ENCODE data around the gene TRIM15. TPM values are rescaled to one million over a fixed set of nuclear protein-coding genes. Genes with fewer than 3 reads are reported as not detected.
"Not testable (repeated sequence)": the region's sequence is repeated elsewhere in the genome, so short reads cannot be mapped to it uniquely, and the experiment has no call there.

The TRIM15 gene
- total RNA-seq, 1 experiment from 2014 or later, result 0.08 TPM

- H3K4me1 ChIP-seq; H3K27me3 ChIP-seq; H3K9me3 ChIP-seq (replicated peaks): not testable (repeated sequence)
These were observed 1.9 kb downstream of the TRIM15 start for GRCh38 chr6:30165238-30165637.

GRCh38 chr6:30167101-30167500, 3.8 kb downstream of the TRIM15 start:
- Histone ChIP-seq H3K27me3 (no peaks in the 10 kb centered on the region), H3K36me3 (no peaks in the 10 kb centered on the region), H3K9me3 (replicated peaks) (no peaks in the 10 kb centered on the region), H3K4me3 (no peak overlapping the region), H3K4me1 (no peaks in the 10 kb centered on the region), H3K27ac (no peak overlapping the region)
- no peak for DNase-seq

More at GRCh38 chr6:30165238-30165637, 1.9 kb downstream of the TRIM15 start:
- H3K27ac ChIP-seq, H3K36me3 ChIP-seq, DNase-seq, H3K4me3 ChIP-seq: not testable (repeated sequence)

- no peaks in the 10 kb centered on the region for H3K36me3 ChIP-seq
- H3K27ac ChIP-seq, result no peak overlapping the region
- H3K4me3 ChIP-seq, result no peak overlapping the region
- H3K4me1 ChIP-seq, result no peaks in the 10 kb centered on the region
- H3K9me3 ChIP-seq (replicated peaks), result no peaks in the 10 kb centered on the region
- no peak for DNase-seq
- no peaks in the 10 kb centered on the region for H3K27me3 ChIP-seq
These were observed 5.4 kb downstream of the TRIM15 start for GRCh38 chr6:30168741-30169140.

GRCh38 chr6:30169658-30170614, 6.6 kb downstream of the TRIM15 start:
- DNase-seq, result peak in 1 of 2 experiments; percentile 76
- no peaks in the 10 kb centered on the region for H3K27me3 ChIP-seq

GRCh38 chr6:30171677-30172471, 8.5 kb downstream of the TRIM15 start:
- Histone ChIP-seq H3K36me3 (no peaks in the 10 kb centered on the region), H3K27me3 (no peaks in the 10 kb centered on the region)

More at GRCh38 chr6:30169658-30170614, 6.6 kb downstream of the TRIM15 start:
- Histone ChIP-seq H3K4me3 (no peak overlapping the region), H3K9me3 (replicated peaks) (no peaks in the 10 kb centered on the region), H3K4me1 (no peaks in the 10 kb centered on the region), H3K36me3 (no peaks in the 10 kb centered on the region), H3K27ac (no peak overlapping the region)

GRCh38 chr6:30172681-30173080, 9.3 kb downstream of the TRIM15 start:
- H3K9me3 ChIP-seq (replicated peaks), result no peaks in the 10 kb centered on the region
- no peaks in the 10 kb centered on the region for H3K27me3 ChIP-seq
- no peak overlapping the region for H3K4me3 ChIP-seq
- H3K27ac ChIP-seq, result no peak overlapping the region
- no peak for DNase-seq
- H3K36me3 ChIP-seq, result no peaks in the 10 kb centered on the region
- H3K4me1 ChIP-seq, result no peaks in the 10 kb centered on the region

More at GRCh38 chr6:30171677-30172471, 8.5 kb downstream of the TRIM15 start:
- no peak overlapping the region for H3K4me3 ChIP-seq
- H3K9me3 ChIP-seq (replicated peaks), result no peaks in the 10 kb centered on the region
- no peak overlapping the region for H3K27ac ChIP-seq
- no peak for DNase-seq
- no peaks in the 10 kb centered on the region for H3K4me1 ChIP-seq

GRCh38 chr6:30175765-30176164, 12.4 kb downstream of the TRIM15 start:
- no peaks in the 10 kb centered on the region for H3K27me3 ChIP-seq
- no peaks in the 10 kb centered on the region for H3K4me1 ChIP-seq
- DNase-seq, result no peak
- no peaks in the 10 kb centered on the region for H3K36me3 ChIP-seq
- H3K9me3 ChIP-seq (replicated peaks), result peaks cover 4% of the 10 kb centered on the region; the same call in 1 of the 2 replicates
- no peak overlapping the region for H3K4me3 ChIP-seq
- no peak overlapping the region for H3K27ac ChIP-seq

- Histone ChIP-seq H3K4me1 (no peaks in the 10 kb centered on the region), H3K36me3 (no peaks in the 10 kb centered on the region), H3K9me3 (replicated peaks) (peaks cover 4% of the 10 kb centered on the region; the same call in 1 of the 2 replicates), H3K27ac (no peak overlapping the region), H3K4me3 (no peak overlapping the region), H3K27me3 (no peaks in the 10 kb centered on the region)
- DNase-seq, result no peak
These were observed 15.5 kb downstream of the TRIM15 start for GRCh38 chr6:30178837-30179236.

GRCh38 chr6:30180145-30180544, 16.8 kb downstream of the TRIM15 start:
- Histone ChIP-seq H3K4me3 (no peak overlapping the region), H3K4me1 (no peaks in the 10 kb centered on the region), H3K27ac (no peak overlapping the region), H3K9me3 (replicated peaks) (peaks cover 4% of the 10 kb centered on the region; the same call in 1 of the 2 replicates), H3K36me3 (peaks cover 4% of the 10 kb centered on the region; the same call in 1 of the 2 replicates), H3K27me3 (no peaks in the 10 kb centered on the region)
- no peak for DNase-seq

- H3K27me3 ChIP-seq, result no peaks in the 10 kb centered on the region
- H3K36me3 ChIP-seq, result peaks cover 29% of the 10 kb centered on the region
- no peak for DNase-seq
- H3K4me1 ChIP-seq, result no peaks in the 10 kb centered on the region
- no peak overlapping the region for H3K4me3 ChIP-seq
- no peak overlapping the region for H3K27ac ChIP-seq
- H3K9me3 ChIP-seq (replicated peaks), result peaks cover 4% of the 10 kb centered on the region; the same call in 1 of the 2 replicates
These were observed 21.2 kb downstream of the TRIM15 start for GRCh38 chr6:30184417-30185031.

GRCh38 chr6:30185846-30186484, 22.6 kb downstream of the TRIM15 start:
- no peak for DNase-seq
- H3K27ac ChIP-seq, result no peak overlapping the region

GRCh38 chr6:30188541-30188940, 25.2 kb downstream of the TRIM15 start:
- no peaks in the 10 kb centered on the region for H3K9me3 ChIP-seq (replicated peaks)
- peaks cover 48% of the 10 kb centered on the region for H3K36me3 ChIP-seq

More at GRCh38 chr6:30185846-30186484, 22.6 kb downstream of the TRIM15 start:
- no peaks in the 10 kb centered on the region for H3K27me3 ChIP-seq
- H3K4me3 ChIP-seq, result no peak overlapping the region
- H3K9me3 ChIP-seq (replicated peaks), result no peaks in the 10 kb centered on the region
- H3K36me3 ChIP-seq, result peaks cover 41% of the 10 kb centered on the region
- H3K4me1 ChIP-seq, result no peaks in the 10 kb centered on the region

GRCh38 chr6:30192076-30192475, 28.7 kb downstream of the TRIM15 start:
- Histone ChIP-seq H3K27me3 (no peaks in the 10 kb centered on the region), H3K9me3 (replicated peaks) (no peaks in the 10 kb centered on the region), H3K27ac (no peak overlapping the region), H3K4me1 (no peaks in the 10 kb centered on the region), H3K36me3 (peaks cover 41% of the 10 kb centered on the region), H3K4me3 (no peak overlapping the region)
- no peak for DNase-seq

More at GRCh38 chr6:30188541-30188940, 25.2 kb downstream of the TRIM15 start:
- no peaks in the 10 kb centered on the region for H3K27me3 ChIP-seq
- no peaks in the 10 kb centered on the region for H3K4me1 ChIP-seq
- H3K27ac ChIP-seq, result no peak overlapping the region
- DNase-seq, result no peak
- no peak overlapping the region for H3K4me3 ChIP-seq

Data from SJCRH30 (cell line).